ENCODE results near the gene CNNM4. TPM values are rescaled to one million over a fixed set of nuclear protein-coding genes. Genes with fewer than 3 reads are reported as not detected.

CNNM4 gene
- polyA plus RNA-seq, 1 donor from 2014 or later = 7.5 TPM

- Histone ChIP-seq H3K9ac (ENCODE audit: low read length) (no peak overlapping the region), H3F3A (ENCODE audit: insufficient read depth, low read length, poor library complexity, severe bottlenecking) (no peaks in the 10 kb centered on the region), H3K9me3 (ENCODE audit: low read length) (no peaks in the 10 kb centered on the region), H3K9me2 (ENCODE audit: insufficient read depth, low read length) (no peaks in the 10 kb centered on the region), H3K27me3 (ENCODE audit: insufficient read depth, low read depth, low read length) (no peaks in the 10 kb centered on the region), H2AFZ (ENCODE audit: low read depth, low read length) (no peak overlapping the region), H3K36me3 (ENCODE audit: insufficient read depth, low read length) (no peaks in the 10 kb centered on the region), H3K4me2 (ENCODE audit: low read length) (no peak overlapping the region), H3K27ac (ENCODE audit: low read length) (no peak overlapping the region), H3K4me3 (ENCODE audit: low read length) (no peak overlapping the region), H3K79me2 (replicated peaks; ENCODE audit: insufficient read depth, low read length) (no peaks in the 10 kb centered on the region), H4K20me1 (ENCODE audit: insufficient read depth) (no peaks in the 10 kb centered on the region)
- TF ChIP-seq RAD21 (conservative IDR thresholded peaks at IDR 0.05) = no peak
- TF ChIP-seq, protein P1, sequence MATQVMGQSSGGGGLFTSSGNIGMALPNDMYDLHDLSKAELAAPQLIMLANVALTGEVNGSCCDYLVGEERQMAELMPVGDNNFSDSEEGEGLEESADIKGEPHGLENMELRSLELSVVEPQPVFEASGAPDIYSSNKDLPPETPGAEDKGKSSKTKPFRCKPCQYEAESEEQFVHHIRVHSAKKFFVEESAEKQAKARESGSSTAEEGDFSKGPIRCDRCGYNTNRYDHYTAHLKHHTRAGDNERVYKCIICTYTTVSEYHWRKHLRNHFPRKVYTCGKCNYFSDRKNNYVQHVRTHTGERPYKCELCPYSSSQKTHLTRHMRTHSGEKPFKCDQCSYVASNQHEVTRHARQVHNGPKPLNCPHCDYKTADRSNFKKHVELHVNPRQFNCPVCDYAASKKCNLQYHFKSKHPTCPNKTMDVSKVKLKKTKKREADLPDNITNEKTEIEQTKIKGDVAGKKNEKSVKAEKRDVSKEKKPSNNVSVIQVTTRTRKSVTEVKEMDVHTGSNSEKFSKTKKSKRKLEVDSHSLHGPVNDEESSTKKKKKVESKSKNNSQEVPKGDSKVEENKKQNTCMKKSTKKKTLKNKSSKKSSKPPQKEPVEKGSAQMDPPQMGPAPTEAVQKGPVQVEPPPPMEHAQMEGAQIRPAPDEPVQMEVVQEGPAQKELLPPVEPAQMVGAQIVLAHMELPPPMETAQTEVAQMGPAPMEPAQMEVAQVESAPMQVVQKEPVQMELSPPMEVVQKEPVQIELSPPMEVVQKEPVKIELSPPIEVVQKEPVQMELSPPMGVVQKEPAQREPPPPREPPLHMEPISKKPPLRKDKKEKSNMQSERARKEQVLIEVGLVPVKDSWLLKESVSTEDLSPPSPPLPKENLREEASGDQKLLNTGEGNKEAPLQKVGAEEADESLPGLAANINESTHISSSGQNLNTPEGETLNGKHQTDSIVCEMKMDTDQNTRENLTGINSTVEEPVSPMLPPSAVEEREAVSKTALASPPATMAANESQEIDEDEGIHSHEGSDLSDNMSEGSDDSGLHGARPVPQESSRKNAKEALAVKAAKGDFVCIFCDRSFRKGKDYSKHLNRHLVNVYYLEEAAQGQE (IDR thresholded peaks at IDR 0.05; ENCODE audit: borderline replicate concordance) = no peak
- no peak for TF ChIP-seq EP300 (conservative IDR thresholded peaks at IDR 0.05; ENCODE audit: poor library complexity, severe bottlenecking)
- TF ChIP-seq, protein P2, sequence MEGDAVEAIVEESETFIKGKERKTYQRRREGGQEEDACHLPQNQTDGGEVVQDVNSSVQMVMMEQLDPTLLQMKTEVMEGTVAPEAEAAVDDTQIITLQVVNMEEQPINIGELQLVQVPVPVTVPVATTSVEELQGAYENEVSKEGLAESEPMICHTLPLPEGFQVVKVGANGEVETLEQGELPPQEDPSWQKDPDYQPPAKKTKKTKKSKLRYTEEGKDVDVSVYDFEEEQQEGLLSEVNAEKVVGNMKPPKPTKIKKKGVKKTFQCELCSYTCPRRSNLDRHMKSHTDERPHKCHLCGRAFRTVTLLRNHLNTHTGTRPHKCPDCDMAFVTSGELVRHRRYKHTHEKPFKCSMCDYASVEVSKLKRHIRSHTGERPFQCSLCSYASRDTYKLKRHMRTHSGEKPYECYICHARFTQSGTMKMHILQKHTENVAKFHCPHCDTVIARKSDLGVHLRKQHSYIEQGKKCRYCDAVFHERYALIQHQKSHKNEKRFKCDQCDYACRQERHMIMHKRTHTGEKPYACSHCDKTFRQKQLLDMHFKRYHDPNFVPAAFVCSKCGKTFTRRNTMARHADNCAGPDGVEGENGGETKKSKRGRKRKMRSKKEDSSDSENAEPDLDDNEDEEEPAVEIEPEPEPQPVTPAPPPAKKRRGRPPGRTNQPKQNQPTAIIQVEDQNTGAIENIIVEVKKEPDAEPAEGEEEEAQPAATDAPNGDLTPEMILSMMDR (IDR thresholded peaks at IDR 0.05; ENCODE audit: poor library complexity, severe bottlenecking) = no peak
- TF ChIP-seq EZH2 (IDR thresholded peaks at IDR 0.05; ENCODE audit: borderline replicate concordance, insufficient read depth, low read length, poor library complexity, severe bottlenecking) = no peak
- TF ChIP-seq POLR2AphosphoS5 (IDR thresholded peaks at IDR 0.05) = no peak
- no peak for TF ChIP-seq MXI1 (conservative IDR thresholded peaks at IDR 0.05; ENCODE audit: poor library complexity, severe bottlenecking)
- TF ChIP-seq SMC3 (conservative IDR thresholded peaks at IDR 0.05; ENCODE audit: poor library complexity) = no peak
These were observed 38.9 kb downstream of the CNNM4 start for GRCh38 chr2:96799623-96799935.

DNA sequence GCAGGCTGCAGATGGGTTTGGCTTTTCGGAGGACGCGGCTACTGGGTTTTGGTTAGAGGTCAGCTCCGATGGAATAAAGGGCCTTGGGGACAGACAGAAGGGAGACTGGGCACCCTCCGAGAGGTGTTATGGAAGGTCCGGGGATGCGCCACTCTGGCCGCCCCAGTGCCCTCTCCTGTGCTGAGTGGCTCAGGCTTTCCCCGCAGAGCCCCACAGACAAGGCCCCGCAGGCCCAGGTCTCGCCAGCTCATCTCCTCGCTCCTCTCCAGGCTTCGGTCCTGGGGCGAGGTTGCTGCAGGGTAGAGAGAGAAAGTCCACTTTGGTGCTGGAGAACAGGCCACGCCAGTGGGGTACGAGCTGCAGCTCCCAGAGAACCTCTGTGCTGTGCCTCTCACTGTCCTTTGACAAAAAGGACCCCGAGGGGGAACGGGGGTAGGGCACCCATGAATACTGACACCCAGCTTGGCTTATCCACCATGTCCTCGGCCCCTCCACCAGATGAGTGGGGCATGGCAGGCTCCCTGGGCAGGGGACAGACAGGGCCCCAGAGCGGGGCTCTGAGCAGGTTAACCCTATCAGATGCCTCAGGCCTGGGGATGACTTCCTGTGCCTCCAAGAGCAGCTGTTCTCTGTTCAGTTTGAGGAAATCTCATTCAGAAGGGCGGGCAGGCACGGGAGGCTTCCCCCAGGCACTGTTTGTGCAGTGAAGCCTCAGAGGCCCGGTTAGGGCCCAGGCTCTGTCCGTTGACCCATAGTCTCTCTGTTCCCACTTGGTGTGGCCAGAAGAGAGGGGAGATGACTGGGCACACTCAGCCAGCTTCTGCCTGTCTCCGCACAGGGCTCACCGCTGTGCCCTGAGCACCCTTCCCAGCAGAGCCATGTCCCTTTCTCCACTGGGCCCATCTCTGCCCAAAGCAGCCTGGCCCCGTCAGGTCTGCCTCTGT lies 39.6 kb downstream of the CNNM4 start:
- Histone ChIP-seq H3K9ac (ENCODE audit: low read length) (no peak overlapping the region), H3K9me3 (ENCODE audit: low read length) (no peaks in the 10 kb centered on the region), H3K36me3 (ENCODE audit: insufficient read depth, low read length) (no peaks in the 10 kb centered on the region), H4K20me1 (ENCODE audit: insufficient read depth) (no peaks in the 10 kb centered on the region), H3K79me2 (replicated peaks; ENCODE audit: insufficient read depth, low read length) (no peaks in the 10 kb centered on the region), H3K4me3 (ENCODE audit: low read length) (no peak overlapping the region), H3K27ac (ENCODE audit: low read length) (no peak overlapping the region), H3K4me2 (ENCODE audit: low read length) (no peak overlapping the region), H3K27me3 (ENCODE audit: insufficient read depth, low read depth, low read length) (no peaks in the 10 kb centered on the region), H2AFZ (ENCODE audit: low read depth, low read length) (no peak overlapping the region), H3F3A (ENCODE audit: insufficient read depth, low read length, poor library complexity, severe bottlenecking) (no peaks in the 10 kb centered on the region), H3K9me2 (ENCODE audit: insufficient read depth, low read length) (no peaks in the 10 kb centered on the region)
- TF ChIP-seq EP300 (conservative IDR thresholded peaks at IDR 0.05; ENCODE audit: poor library complexity, severe bottlenecking) (no peak), MXI1 (conservative IDR thresholded peaks at IDR 0.05; ENCODE audit: poor library complexity, severe bottlenecking) (no peak)
